HUES64 (cell line): ENCODE data around the gene CDK5R2. TPM values are rescaled to one million over a fixed set of nuclear protein-coding genes. Genes with fewer than 3 reads are reported as not detected.
"Not testable (repeated sequence)": the region's sequence is repeated elsewhere in the genome, so short reads cannot be mapped to it uniquely, and the experiment has no call there.

ENCODE experiments used
- H3K27ac ChIP-seq: 2 replicates; pipeline ENCODE4 v1.7.0; 2013; ENCODE audit warnings: low read depth, low read length, inconsistent platforms
- H3K27me3 ChIP-seq: 2 replicates; pipeline ENCODE4 v1.6.1; 2013; ENCODE audit warnings: mild to moderate bottlenecking, low read length; ENCODE audit not compliant: insufficient read depth
- H3K36me3 ChIP-seq: 2 replicates; pipeline ENCODE4 v1.6.1; 2013; ENCODE audit warnings: mild to moderate bottlenecking, low read length; ENCODE audit not compliant: insufficient read depth
- H3K4me1 ChIP-seq: 2 replicates; pipeline ENCODE4 v1.6.1; 2013; ENCODE audit warnings: mild to moderate bottlenecking, low read length, moderate library complexity; ENCODE audit not compliant: insufficient read depth
- H3K4me3 ChIP-seq: 2 replicates; pipeline ENCODE4 v1.5.1; 2013; ENCODE audit warnings: mild to moderate bottlenecking, low read length, moderate library complexity
- H3K9ac ChIP-seq: 2 replicates; pipeline ENCODE4 v1.6.1; 2013; ENCODE audit warnings: mild to moderate bottlenecking, low read depth, low read length
- H3K9me3 ChIP-seq: 2 replicates; pipeline ENCODE4 v1.6.1; 2013; ENCODE audit warnings: low read depth, low read length; ENCODE audit not compliant: insufficient read depth
- WGBS: fragments of 150-250, 120-280 bp; methylation state at CpG from one replicate; pipeline ENCODE4 v1.1.7; 2013; ENCODE audit warnings: missing lambda C conversion rate; 5-methylcytosine and 5-hydroxymethylcytosine counted together
- polyA plus RNA-seq, 2 experiments: library from polyadenylated mRNA; stranded (reverse); fragments of 50-300 nt; gene quantifications; one replicate each; pipeline ENCODE4 v1.2.3, GENCODE V29; 2013

CDK5R2 gene
- 0.35 TPM for polyA plus RNA-seq (2013, experiment 1 of 2)
- polyA plus RNA-seq (2013, experiment 2 of 2) = 0.38 TPM

- Histone ChIP-seq H3K27me3 (peaks cover 83% of the 10 kb centered on the region), H3K9me3 (no peaks in the 10 kb centered on the region), H3K4me3 (peak within 1 kb of the TSS; percentile 85), H3K4me1 (peaks cover 15% of the 10 kb centered on the region), H3K36me3 (no peaks in the 10 kb centered on the region), H3K9ac (peak within 1 kb of the TSS; percentile 65; the same call in 1 of the 2 replicates), H3K27ac (no peak within 1 kb of the TSS)
- WGBS = 1% methylated on average over 35 of the region's 37 CpGs
Observed at GRCh38 chr2:218959141-218959731, at the start of gene CDK5R2. Gene CDK5R2 (plus strand): TSS chr2:218959666. CDS start chr2:218959821, 155 bp downstream.

DNA sequence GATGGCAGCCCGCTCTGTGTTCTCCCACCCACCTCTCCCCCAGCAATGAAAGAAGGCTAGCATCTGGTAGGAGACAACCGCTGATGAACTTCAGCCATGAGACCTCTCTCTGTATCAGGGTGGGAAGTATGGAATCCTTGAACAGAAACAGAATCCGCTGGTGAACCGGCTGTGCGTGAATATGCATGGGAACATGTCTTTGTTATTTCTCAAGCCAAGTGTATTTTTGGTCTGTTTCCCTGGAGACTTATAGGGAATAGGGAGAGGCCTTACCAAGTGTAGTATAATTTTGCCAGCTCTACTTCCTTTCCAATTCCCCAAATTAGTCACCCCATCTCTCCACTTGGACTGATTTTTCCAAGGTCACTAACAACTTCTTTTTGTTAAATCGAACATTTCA is 48.7 kb upstream of the CDK5R2 start:
- H3K27me3 ChIP-seq = peaks cover 27% of the 10 kb centered on the region
- H3K4me1 ChIP-seq = 0 out of 2 replicates have a peak, but pooled peaks cover 3% of the 10 kb centered on the region
- no peak overlapping the region for H3K4me3 ChIP-seq
- WGBS = 93% methylated on average over 6 of the region's 6 CpGs
- H3K27ac ChIP-seq = no peak overlapping the region
- no peak overlapping the region for H3K9ac ChIP-seq
- H3K9me3 ChIP-seq = no peaks in the 10 kb centered on the region
- H3K36me3 ChIP-seq = no peaks in the 10 kb centered on the region

DNA sequence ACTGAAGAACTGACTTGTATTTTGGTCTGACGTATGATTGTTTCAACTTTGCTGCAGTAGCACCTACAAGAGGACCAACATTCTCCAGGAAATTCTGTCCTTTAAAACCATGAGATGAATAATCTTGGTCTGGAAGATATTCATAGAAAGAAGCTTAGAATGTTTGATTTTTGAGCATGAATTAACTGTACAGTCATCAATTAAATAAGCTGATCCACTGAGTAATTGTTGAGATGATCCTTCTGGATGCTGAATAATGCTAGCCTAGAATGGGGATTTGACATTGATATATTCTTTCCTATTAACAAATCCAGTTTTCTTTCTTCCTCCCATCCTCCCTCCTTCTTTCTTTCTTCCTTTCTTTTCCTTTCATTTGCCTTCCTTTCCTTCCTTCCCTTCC is 39.0 kb upstream of the CDK5R2 start:
- no peak overlapping the region for H3K4me3 ChIP-seq
- no peak overlapping the region for H3K9ac ChIP-seq
- peaks cover 4% of the 10 kb centered on the region; the same call in 1 of the 2 replicates for H3K27me3 ChIP-seq
- 90% methylated on average over 1 of the region's 1 CpG for WGBS
- no peak overlapping the region for H3K27ac ChIP-seq
- H3K4me1 ChIP-seq = no peaks in the 10 kb centered on the region
- H3K36me3 ChIP-seq = no peaks in the 10 kb centered on the region
- peaks cover 8% of the 10 kb centered on the region; the same call in 1 of the 2 replicates for H3K9me3 ChIP-seq

DNA sequence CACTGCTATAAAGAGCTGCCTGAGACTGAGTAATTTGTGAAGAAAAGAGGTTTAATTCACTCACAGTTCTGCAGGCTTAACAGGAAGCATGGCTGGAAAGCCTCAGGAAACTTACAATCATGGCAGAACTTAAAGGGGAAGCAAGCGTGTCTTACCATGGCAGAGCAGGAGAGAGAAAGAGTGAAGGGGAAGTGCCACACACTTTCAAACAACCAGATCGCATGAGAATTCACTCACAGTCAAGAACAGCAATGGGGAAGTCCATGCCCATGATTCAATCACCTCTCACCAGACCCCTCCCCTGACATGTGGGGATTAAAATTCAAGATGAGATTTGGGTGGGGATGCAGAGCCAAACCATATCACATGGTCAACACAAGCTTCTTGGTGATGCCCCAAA is 34.7 kb upstream of the CDK5R2 start:
- Histone ChIP-seq H3K36me3 (no peaks in the 10 kb centered on the region), H3K27ac (no peak overlapping the region), H3K9ac (no peak overlapping the region), H3K27me3 (no peaks in the 10 kb centered on the region), H3K4me3 (no peak overlapping the region), H3K9me3 (peaks cover 8% of the 10 kb centered on the region), H3K4me1 (no peaks in the 10 kb centered on the region)
- WGBS = no CpG with 5 or more reads among the region's 2 CpGs

GRCh38 chr2:218925434-218925833 is 34.0 kb upstream of the CDK5R2 start:
- no peak overlapping the region for H3K4me3 ChIP-seq
- H3K4me1 ChIP-seq = no peaks in the 10 kb centered on the region
- no peak overlapping the region for H3K9ac ChIP-seq
- whole genome bisulfite sequencing = 97% methylated on average over 2 of the region's 2 CpGs
- H3K27me3 ChIP-seq = no peaks in the 10 kb centered on the region
- H3K27ac ChIP-seq = no peak overlapping the region
- peaks cover 11% of the 10 kb centered on the region for H3K9me3 ChIP-seq
- H3K36me3 ChIP-seq = no peaks in the 10 kb centered on the region

- H3K9me3 ChIP-seq = peaks cover 13% of the 10 kb centered on the region
- H3K9ac ChIP-seq = no peak overlapping the region
- no peaks in the 10 kb centered on the region for H3K36me3 ChIP-seq
- H3K27ac ChIP-seq = no peak overlapping the region
- H3K27me3 ChIP-seq = no peaks in the 10 kb centered on the region
- WGBS = 97% methylated on average over 2 of the region's 2 CpGs
- no peak overlapping the region for H3K4me3 ChIP-seq
- no peaks in the 10 kb centered on the region for H3K4me1 ChIP-seq
Observed at GRCh38 chr2:218927422-218927821, 32.0 kb upstream of the CDK5R2 start.

DNA sequence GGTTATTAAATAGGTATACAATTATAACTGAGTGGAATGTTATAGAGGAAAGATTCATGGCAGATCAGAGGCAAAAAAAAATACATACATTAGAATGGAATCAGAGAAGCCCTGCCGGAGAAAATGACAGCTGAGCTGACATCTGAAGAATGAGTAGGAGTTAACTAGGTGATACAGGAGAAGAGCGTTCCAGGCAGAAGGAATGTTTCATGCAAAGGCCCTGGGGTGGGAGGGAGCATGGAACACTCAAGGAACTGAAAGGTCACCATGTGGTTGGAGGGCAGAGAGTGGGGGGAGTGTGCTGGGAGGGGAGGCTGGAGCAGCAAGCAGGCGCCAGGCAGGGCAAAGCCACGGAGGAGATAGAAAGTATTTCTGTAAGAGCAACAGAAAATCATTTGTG is 31.6 kb upstream of the CDK5R2 start:
- H3K4me3 ChIP-seq = no peak overlapping the region
- H3K36me3 ChIP-seq = no peaks in the 10 kb centered on the region
- no peaks in the 10 kb centered on the region for H3K27me3 ChIP-seq
- peaks cover 13% of the 10 kb centered on the region for H3K9me3 ChIP-seq
- WGBS = 82% methylated on average over 4 of the region's 4 CpGs
- H3K9ac ChIP-seq = no peak overlapping the region
- no peak overlapping the region for H3K27ac ChIP-seq
- no peaks in the 10 kb centered on the region for H3K4me1 ChIP-seq

DNA sequence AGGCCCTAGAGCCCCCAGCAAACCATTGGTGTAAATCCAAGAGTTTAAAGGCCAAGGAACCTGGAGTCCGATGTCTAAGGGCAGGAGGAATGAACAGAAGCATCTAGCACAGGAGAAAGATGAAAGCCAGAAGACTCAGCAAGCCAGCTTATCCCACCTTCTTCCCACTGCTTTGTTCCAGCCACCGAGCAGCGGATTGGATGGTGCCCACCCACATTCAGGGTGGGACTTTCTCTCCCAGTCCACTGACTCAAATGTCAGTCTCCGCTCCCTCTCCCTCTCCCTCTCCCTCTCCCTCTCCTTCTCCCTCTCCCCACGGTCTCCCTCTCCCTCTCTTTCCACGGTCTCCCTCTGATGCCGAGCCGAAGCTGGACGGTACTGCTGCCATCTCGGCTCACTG is 29.0 kb upstream of the CDK5R2 start:
- H3K9me3 ChIP-seq, H3K9ac ChIP-seq, H3K27ac ChIP-seq, H3K4me3 ChIP-seq, H3K27me3 ChIP-seq, H3K36me3 ChIP-seq, H3K4me1 ChIP-seq: not testable (repeated sequence)
- WGBS = 93% methylated on average over 4 of the region's 10 CpGs

DNA sequence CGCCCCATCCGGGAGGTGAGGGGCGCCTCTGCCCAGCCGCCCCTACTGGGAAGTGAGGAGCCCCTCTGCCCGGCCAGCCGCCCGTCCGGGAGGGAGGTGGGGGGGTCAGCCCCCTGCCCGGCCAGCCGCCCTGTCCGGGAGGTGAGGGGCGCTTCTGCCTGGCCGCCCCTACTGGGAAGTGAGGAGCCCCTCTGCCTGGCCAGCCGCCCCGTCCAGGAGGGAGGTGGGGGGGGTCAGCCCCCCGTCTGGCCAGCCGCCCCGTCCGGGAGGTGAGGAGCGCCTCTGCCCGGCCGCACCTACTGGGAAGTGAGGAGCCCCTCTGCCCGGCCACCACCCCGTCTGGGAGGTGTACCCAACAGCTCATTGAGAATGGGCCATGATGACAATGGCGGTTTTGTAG is 27.7 kb upstream of the CDK5R2 start:
- H3K27me3 ChIP-seq = peaks cover 10% of the 10 kb centered on the region; the same call in 1 of the 2 replicates
- not testable (repeated sequence) for H3K36me3 ChIP-seq, H3K9ac ChIP-seq, H3K4me1 ChIP-seq, H3K4me3 ChIP-seq, H3K9me3 ChIP-seq, H3K27ac ChIP-seq
- WGBS = 93% methylated on average over 13 of the region's 25 CpGs

DNA sequence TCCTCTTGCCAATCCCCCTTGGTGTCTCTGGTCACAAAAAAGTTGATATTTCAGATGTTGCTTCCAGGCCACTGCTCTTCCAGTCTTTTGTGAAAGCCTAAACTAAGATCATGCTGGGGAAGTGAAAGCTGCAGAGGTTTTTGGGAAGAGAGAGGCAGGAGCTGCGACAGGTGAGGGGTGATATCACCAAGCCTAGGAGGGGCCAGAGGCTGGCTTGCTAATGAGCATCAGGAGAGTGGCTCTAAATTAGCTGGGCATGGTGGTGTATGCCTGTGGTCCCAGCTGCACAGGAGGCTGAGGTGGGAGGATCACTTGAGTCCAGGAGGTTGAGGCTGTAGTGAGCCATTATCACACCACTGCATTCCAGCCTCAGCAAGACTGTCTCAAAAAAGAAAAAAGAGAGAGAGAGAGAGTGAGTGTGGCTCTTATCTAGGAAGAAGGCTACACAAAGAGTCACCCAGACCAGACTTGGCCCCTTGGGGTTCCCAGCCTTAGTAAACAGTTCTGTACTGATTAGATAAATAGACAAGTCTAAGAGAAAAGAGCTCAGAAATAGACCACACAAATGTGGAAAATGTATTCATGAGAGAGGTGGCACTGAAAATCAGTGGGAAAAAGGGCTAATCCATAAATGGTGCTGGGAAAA is 14.6 kb upstream of the CDK5R2 start:
- Histone ChIP-seq H3K9ac (no peak overlapping the region), H3K4me1 (no peaks in the 10 kb centered on the region), H3K9me3 (no peaks in the 10 kb centered on the region), H3K36me3 (no peaks in the 10 kb centered on the region), H3K4me3 (no peak overlapping the region), H3K27ac (no peak overlapping the region), H3K27me3 (peaks cover 14% of the 10 kb centered on the region)
- WGBS = 72% methylated on average over 1 of the region's 1 CpG

DNA sequence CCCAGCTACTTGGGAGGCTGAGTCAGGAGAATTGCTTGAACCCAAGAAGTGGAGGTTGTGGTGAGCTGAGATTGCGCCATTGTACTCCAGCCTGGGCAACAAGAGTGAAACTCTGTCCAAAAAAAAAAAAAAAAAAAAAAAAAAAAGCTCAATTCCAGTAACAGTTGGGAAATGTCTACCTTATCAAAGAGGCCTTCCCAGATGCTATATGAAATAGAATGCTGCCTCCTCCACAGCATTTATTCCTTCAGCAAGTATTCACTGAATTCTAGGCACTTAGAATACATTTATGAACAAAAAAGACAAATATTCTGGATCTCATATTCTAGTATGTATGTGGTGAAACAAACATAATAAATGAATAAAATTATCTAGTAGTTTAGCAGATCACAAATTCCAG is 12.8 kb upstream of the CDK5R2 start:
- peaks cover 11% of the 10 kb centered on the region for H3K27me3 ChIP-seq
- H3K9ac ChIP-seq = no peak overlapping the region
- H3K4me3 ChIP-seq = no peak overlapping the region
- WGBS = 80% methylated on average over 1 of the region's 1 CpG
- no peak overlapping the region for H3K27ac ChIP-seq
- H3K9me3 ChIP-seq = no peaks in the 10 kb centered on the region
- no peaks in the 10 kb centered on the region for H3K4me1 ChIP-seq
- no peaks in the 10 kb centered on the region for H3K36me3 ChIP-seq
